ENCODE measurements around the gene PEX26.

GRCh38 chr22:18070041-18070440, 7.7 kb upstream of the PEX26 start:
- TF ChIP-seq, protein P1, sequence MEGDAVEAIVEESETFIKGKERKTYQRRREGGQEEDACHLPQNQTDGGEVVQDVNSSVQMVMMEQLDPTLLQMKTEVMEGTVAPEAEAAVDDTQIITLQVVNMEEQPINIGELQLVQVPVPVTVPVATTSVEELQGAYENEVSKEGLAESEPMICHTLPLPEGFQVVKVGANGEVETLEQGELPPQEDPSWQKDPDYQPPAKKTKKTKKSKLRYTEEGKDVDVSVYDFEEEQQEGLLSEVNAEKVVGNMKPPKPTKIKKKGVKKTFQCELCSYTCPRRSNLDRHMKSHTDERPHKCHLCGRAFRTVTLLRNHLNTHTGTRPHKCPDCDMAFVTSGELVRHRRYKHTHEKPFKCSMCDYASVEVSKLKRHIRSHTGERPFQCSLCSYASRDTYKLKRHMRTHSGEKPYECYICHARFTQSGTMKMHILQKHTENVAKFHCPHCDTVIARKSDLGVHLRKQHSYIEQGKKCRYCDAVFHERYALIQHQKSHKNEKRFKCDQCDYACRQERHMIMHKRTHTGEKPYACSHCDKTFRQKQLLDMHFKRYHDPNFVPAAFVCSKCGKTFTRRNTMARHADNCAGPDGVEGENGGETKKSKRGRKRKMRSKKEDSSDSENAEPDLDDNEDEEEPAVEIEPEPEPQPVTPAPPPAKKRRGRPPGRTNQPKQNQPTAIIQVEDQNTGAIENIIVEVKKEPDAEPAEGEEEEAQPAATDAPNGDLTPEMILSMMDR (IDR thresholded peaks at IDR 0.05) = no peak
- TF ChIP-seq EZH2 (IDR thresholded peaks at IDR 0.05; ENCODE audit: borderline replicate concordance, insufficient read depth, low read depth, low read length, poor library complexity, severe bottlenecking) = no peak

Data from B cell (primary cell).